Stomach (tissue), 9 donors: Measurements from ENCODE around the gene SLC13A2. TPM values are rescaled to one million over a fixed set of nuclear protein-coding genes. Genes with fewer than 3 reads are reported as not detected.
"Not testable (repeated sequence)": the region's sequence is repeated elsewhere in the genome, so short reads cannot be mapped to it uniquely, and the experiment has no call there.

Experiments used
- DNase-seq, 2 donors: peaks; one replicate each; pipeline versions ENCODE4 v3.0.0 to v3.0.0-alpha.2; 2013 to 2019
- H3K27ac ChIP-seq, 5 donors: fragments of 200-600 bp in 4 of 5; sonication (generic) in 4 of 5; one replicate each; pipeline ENCODE4 v1.5.1; 2013 to 2019; ENCODE audit warnings: mild to moderate bottlenecking in 1 of 5, moderate library complexity in 1 of 5
- H3K27me3 ChIP-seq, 3 donors: fragments of 200-600 bp; sonication (generic); one replicate each; pipeline ENCODE4 v1.5.1; 2017 to 2019; ENCODE audit warnings: mixed run types in 1 of 3
- H3K36me3 ChIP-seq, 4 donors: fragments of 200-600 bp; sonication (generic); 1 replicate in 3 of 4; 2 replicates in 1 of 4; pipeline ENCODE4 v1.5.1; 2016 to 2019
- H3K4me1 ChIP-seq, 4 donors: fragments of 200-600 bp; sonication (generic); one replicate each; pipeline ENCODE4 v1.5.1; 2016 to 2019
- H3K4me3 ChIP-seq, 4 donors: fragments of 200-600 bp; sonication (generic) in 3 of 4; one replicate each; pipeline ENCODE4 v1.5.1; 2016 to 2019; ENCODE audit warnings: mild to moderate bottlenecking in 1 of 4
- H3K9me3 ChIP-seq, 4 donors: fragments of 200-600 bp; sonication (generic); one replicate each; pipeline ENCODE4 v1.5.1; 2016 to 2019
- CTCF ChIP-seq, 7 experiments: fragments of 450-650 bp in 4 of 7; fragments of 200-600 bp in 3 of 7; sonication (generic) in 3 of 7; IDR thresholded peaks; one replicate each; pipeline ENCODE4 v1.5.1; 2016 to 2019; ENCODE audit warnings: antibody characterized with exemption in 7 of 7, control low read depth in 2 of 7, mild to moderate bottlenecking in 1 of 7
- EP300 ChIP-seq: sonication (generic); formaldehyde crosslinking; IDR thresholded peaks from one replicate; pipeline ENCODE4 v1.6.1; 2017; ENCODE audit warnings: antibody characterized with exemption
- POLR2A ChIP-seq, 4 donors: fragments of 450-650 bp; IDR thresholded peaks; one replicate each; pipeline ENCODE4 v1.6.1; 2016; ENCODE audit warnings: antibody characterized with exemption in 4 of 4, control low read depth in 2 of 4, mild to moderate bottlenecking in 1 of 4, moderate library complexity in 1 of 4
- POLR2AphosphoS5 ChIP-seq, 3 donors: sonication (generic); formaldehyde crosslinking; IDR thresholded peaks; one replicate each; pipeline ENCODE4 v1.6.1; 2016; ENCODE audit warnings: antibody characterized with exemption in 3 of 3
- WGBS, 5 donors: extraction: QIAGEN DNeasy Blood & Tissue Kit in 3 of 5; methylation state at CpG; one replicate each; pipeline versions ENCODE4 v1.1.5 to v1.1.7; 2013 to 2018; 5-methylcytosine and 5-hydroxymethylcytosine counted together
- intact Hi-C: fragments of 100-400 bp; cut with DNase I; formaldehyde crosslinking; loops from one replicate; pipeline ENCODE4 v1.15.1; 2023; ENCODE audit warnings: low total_unique reads
- polyA plus RNA-seq, 3 donors: library from polyadenylated mRNA; stranded (reverse); fragments of 200-250 nt; gene quantifications; one replicate each; pipeline ENCODE4 v1.2.3, GENCODE V29; 2013
- total RNA-seq, 5 donors: library from RNA; depleted of rRNA; stranded (reverse); fragments of >200 nt; gene quantifications; one replicate each; pipeline versions ENCODE4 v1.1.0 to v1.2.3, GENCODE V29; 2014 to 2016
- donor health status: healthy with polysubstance abuse.
- donor health status: Bipolar disorder and iron deficiency.
- donor health status: healthy.

The SLC13A2 gene
- total and polyA plus RNA-seq, 8 donors, result 0.15 to 3.2 TPM; not detected in 6

GRCh38 chr17:28433721-28434120, 39.7 kb upstream of the SLC13A2 start:
- Histone ChIP-seq H3K27ac (no peak overlapping the region), H3K4me1 (no peaks in the 10 kb centered on the region), H3K36me3 (no peaks in the 10 kb centered on the region), H3K9me3 (no peaks in the 10 kb centered on the region), H3K4me3 (no peak overlapping the region), H3K27me3 (peaks cover 0 to 4% (median 0%) of the 10 kb centered on the region in 3 donors)
- intact Hi-C loops, result no loop called here
- WGBS, 5 donors, result 56 to 81% (median 65%) methylated on average over 1 of the region's 1 CpG
- no peak for TF ChIP-seq POLR2A (IDR thresholded peaks at IDR 0.05)
- TF ChIP-seq POLR2AphosphoS5 (IDR thresholded peaks at IDR 0.05), result no peak
- no peak for TF ChIP-seq EP300
- no peak for TF ChIP-seq CTCF (IDR thresholded peaks at IDR 0.05)
- no peak for DNase-seq

DNA sequence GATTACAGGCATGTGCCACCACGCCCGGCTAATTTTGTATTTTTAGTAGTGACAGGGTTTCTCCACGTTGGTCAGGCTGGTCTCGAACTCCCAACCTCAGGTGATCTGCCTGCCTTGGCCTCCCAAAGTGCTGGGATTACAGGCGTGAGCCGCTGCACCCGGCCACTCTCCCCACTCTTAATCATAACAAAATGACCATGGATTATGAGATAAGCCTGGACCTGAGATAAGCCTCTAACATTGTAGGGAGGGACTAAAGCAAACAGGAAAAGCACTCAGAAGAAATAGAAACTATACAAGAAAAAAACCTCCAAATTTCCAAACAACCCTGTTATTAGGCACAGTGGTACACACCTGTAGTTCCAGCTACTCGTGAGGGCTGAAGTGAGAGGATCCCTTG, 39.1 kb upstream of the SLC13A2 start:
- H3K27me3 ChIP-seq, H3K4me1 ChIP-seq, H3K36me3 ChIP-seq, H3K9me3 ChIP-seq, intact Hi-C loops, DNase-seq, H3K4me3 ChIP-seq, H3K27ac ChIP-seq: not testable (repeated sequence)
- peak in 1 of 3 donors; percentile 36 for TF ChIP-seq POLR2AphosphoS5 (IDR thresholded peaks at IDR 0.05)
- 43 to 59% (median 49%) methylated on average over 8 of the region's 8 CpGs for WGBS, 5 donors

DNA sequence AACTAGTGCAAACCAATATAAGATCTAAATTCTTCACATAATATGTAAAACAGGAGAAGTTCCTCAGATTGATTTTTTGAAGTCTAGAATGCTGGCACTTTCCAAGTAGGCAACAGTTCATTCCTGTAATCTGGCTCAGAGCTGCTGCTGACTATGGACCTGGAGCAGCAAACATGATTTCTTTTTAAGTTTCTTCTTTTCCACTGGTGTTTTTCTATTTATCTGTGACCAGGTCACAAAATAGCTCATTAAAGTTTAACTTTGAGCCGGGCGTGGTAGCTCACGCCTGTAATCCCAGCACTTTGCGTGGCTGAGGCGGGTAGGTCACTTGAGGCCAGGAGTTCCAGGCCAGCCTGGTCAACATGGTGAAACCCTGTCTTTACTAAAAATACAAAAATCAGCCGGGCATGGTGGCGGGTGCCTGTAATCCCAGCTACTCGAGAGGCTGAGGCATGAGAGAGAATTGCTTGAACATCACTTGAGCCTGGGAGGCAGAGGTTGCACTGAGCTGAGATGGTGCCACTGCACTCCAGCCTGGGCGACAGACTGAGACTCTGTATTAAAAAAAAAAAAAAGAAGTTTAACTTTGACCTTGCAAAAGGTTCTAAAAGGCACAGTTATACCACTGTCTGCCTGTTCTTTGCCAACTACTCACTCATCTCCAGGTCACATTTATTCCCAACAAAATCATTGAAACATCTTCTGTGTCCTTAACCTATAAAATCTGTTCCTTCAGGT, 29.4 kb upstream of the SLC13A2 start:
- no peak for DNase-seq
- no peak overlapping the region for H3K27ac ChIP-seq
- TF ChIP-seq POLR2AphosphoS5 (IDR thresholded peaks at IDR 0.05) (no peak), POLR2A (IDR thresholded peaks at IDR 0.05) (no peak)
- no peaks in the 10 kb centered on the region for H3K36me3 ChIP-seq
- H3K4me1 ChIP-seq, result no peaks in the 10 kb centered on the region
- H3K9me3 ChIP-seq, result peaks cover 0 to 10% (median 2%) of the 10 kb centered on the region in 4 donors
- peaks cover 0 to 5% (median 0%) of the 10 kb centered on the region in 3 donors for H3K27me3 ChIP-seq
- H3K4me3 ChIP-seq, result no peak overlapping the region
- intact Hi-C loops, result no loop called here
- 60 to 73% (median 63%) methylated on average over 9 of the region's 9 CpGs for WGBS, 5 donors

DNA sequence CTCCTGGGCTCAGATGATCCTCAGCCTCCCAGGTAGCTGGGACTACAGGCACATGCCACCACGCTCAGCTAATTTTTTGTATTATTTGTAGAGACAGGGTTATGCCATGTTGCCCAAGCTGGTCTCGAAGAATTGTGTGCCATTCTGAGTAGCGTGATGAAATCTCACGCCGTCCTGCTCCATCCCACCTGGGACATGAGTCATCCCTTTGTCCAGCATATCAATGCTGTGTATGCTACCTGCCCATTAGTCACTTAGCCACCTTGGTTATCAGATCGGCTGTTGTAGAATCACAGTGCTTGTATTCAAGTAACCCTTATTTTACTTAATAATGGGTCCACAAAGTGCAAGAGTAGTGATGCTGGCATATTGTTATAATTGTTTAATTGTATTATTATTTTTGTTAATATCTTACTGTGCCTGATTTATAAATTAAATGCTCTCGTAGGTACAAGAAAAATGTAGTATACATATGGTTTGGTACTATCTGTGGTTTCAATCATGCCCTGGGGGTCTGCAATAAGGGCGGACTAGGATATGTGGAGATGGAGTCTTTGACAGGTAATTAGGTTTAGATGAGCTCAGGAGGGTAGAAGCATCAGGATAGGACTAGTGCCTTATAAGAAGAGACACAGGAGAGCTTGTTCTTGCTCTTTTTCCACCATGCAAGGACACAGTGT, 26.6 kb upstream of the SLC13A2 start:
- Histone ChIP-seq H3K4me1 (no peaks in the 10 kb centered on the region), H3K9me3 (peaks cover 0 to 10% (median 4%) of the 10 kb centered on the region in 4 donors), H3K27ac (no peak overlapping the region), H3K27me3 (peaks cover 0 to 5% (median 0%) of the 10 kb centered on the region in 3 donors), H3K36me3 (no peaks in the 10 kb centered on the region), H3K4me3 (no peak overlapping the region)
- intact Hi-C loops, result no loop called here
- WGBS, 5 donors, result 55 to 73% (median 70%) methylated on average over 8 of the region's 8 CpGs
- DNase-seq, result no peak
- TF ChIP-seq POLR2AphosphoS5 (IDR thresholded peaks at IDR 0.05) (peak in 1 of 3 donors; percentile 54), EP300 (no peak), CTCF (IDR thresholded peaks at IDR 0.05) (no peak)

- Histone ChIP-seq H3K4me1 (no peaks in the 10 kb centered on the region), H3K4me3 (no peak overlapping the region), H3K36me3 (no peaks in the 10 kb centered on the region), H3K27ac (no peak overlapping the region), H3K9me3 (peaks cover 0 to 8% (median 4%) of the 10 kb centered on the region in 4 donors), H3K27me3 (peaks cover 0 to 5% (median 0%) of the 10 kb centered on the region in 3 donors)
- TF ChIP-seq CTCF (IDR thresholded peaks at IDR 0.05), result no peak
- no peak for TF ChIP-seq POLR2A (IDR thresholded peaks at IDR 0.05)
- no peak for TF ChIP-seq EP300
- TF ChIP-seq POLR2AphosphoS5 (IDR thresholded peaks at IDR 0.05), result no peak
- 59 to 78% (median 66%) methylated on average over 5 of the region's 5 CpGs for WGBS, 5 donors
- intact Hi-C loops, result no loop called here
- no peak for DNase-seq
These were observed 26.1 kb upstream of the SLC13A2 start for GRCh38 chr17:28447396-28447760.
